HG02610 (cell line): Measurements from ENCODE around the gene MXD1.

ENCODE experiments used
- ATAC-seq: cut with Tn5 transposase; IDR thresholded peaks from one replicate; pipeline ENCODE4 v1.9.1; 2021; ENCODE audit warnings: mild to moderate bottlenecking, moderate library complexity; ENCODE audit not compliant: unreplicated experiment

The MXD1 gene

GRCh38 chr2:69975853-69976462 is 61.0 kb downstream of the MXD1 start:
- ATAC-seq: no peak

- ATAC-seq: no peak
Observed at GRCh38 chr2:69977186-69977585, 62.3 kb downstream of the MXD1 start.

GRCh38 chr2:69977906-69978482 is 63.1 kb downstream of the MXD1 start:
- no peak for ATAC-seq

GRCh38 chr2:69979902-69980807 is 65.2 kb downstream of the MXD1 start:
- ATAC-seq: no peak

GRCh38 chr2:69983392-69983966 is 68.6 kb downstream of the MXD1 start:
- no peak for ATAC-seq

- ATAC-seq: no peak
Observed at GRCh38 chr2:69985216-69985615, 70.3 kb downstream of the MXD1 start.

GRCh38 chr2:69985688-69986087 is 70.8 kb downstream of the MXD1 start:
- ATAC-seq: no peak

GRCh38 chr2:69986691-69987090 is 71.8 kb downstream of the MXD1 start:
- ATAC-seq: no peak

GRCh38 chr2:69988086-69988635 is 73.3 kb downstream of the MXD1 start:
- no peak for ATAC-seq

- no peak for ATAC-seq
Observed at GRCh38 chr2:69989009-69989408, 74.1 kb downstream of the MXD1 start.

- no peak for ATAC-seq
Observed at GRCh38 chr2:69989441-69990105, 74.7 kb downstream of the MXD1 start.
